Measurements from ENCODE around the gene ZNF436. TPM values are rescaled to one million over a fixed set of nuclear protein-coding genes. Genes with fewer than 3 reads are reported as not detected.

Gene ZNF436
- total RNA-seq, 1 experiment from 2014 or later = 0.52 TPM

GRCh38 chr1:23370709-23371584, 1.3 kb upstream of the ZNF436 start:
- Mint-ChIP-seq H3K27ac (no peak overlapping the region), H3K4me1 (peaks cover 32 to 40% of the 10 kb centered on the region in 2 experiments), H3K36me3 (ENCODE audit: insufficient read depth in 1 of 3, low read depth in 3 of 3) (no peaks in the 10 kb centered on the region; a peak in 2 of 7 replicates), H3K9me3 (peaks cover 8 to 13% of the 10 kb centered on the region in 2 experiments; a peak in 3 of 5 replicates), H3K27me3 (ENCODE audit: low read depth) (peaks cover 25% of the 10 kb centered on the region), H3K4me3 (peak overlapping the region in 1 of 2 experiments; percentile 47; a peak in 2 of 5 replicates)
- Histone ChIP-seq H3K23ac (ENCODE audit: insufficient read length, low read depth, low read length) (no peak overlapping the region), H3K9me3 (ENCODE audit: control insufficient read depth, low read depth, low read length) (no peaks in the 10 kb centered on the region), H3K27ac (ENCODE audit: insufficient read length, low read depth, low read length) (no peak overlapping the region), H4K20me1 (ENCODE audit: control insufficient read depth, insufficient read depth, insufficient read length) (peaks cover 3% of the 10 kb centered on the region), H3K14ac (ENCODE audit: insufficient read depth, low read length) (no peak overlapping the region), H3K4ac (ENCODE audit: low read depth, low read length) (no peak overlapping the region), H3K56ac (ENCODE audit: insufficient read length, low read depth, low read length) (no peak overlapping the region), H3K9ac (ENCODE audit: extremely low read depth, insufficient read length, low read length) (no peak overlapping the region), H3K79me1 (ENCODE audit: insufficient read depth, low read depth, low read length, poor library complexity, severe bottlenecking) (no peaks in the 10 kb centered on the region), H3K18ac (ENCODE audit: insufficient read length, low read depth, low read length) (no peak overlapping the region), H3K23me2 (ENCODE audit: insufficient read length, low read depth, low read length, poor library complexity, severe bottlenecking) (peaks cover 5% of the 10 kb centered on the region), H3T11ph (ENCODE audit: low read length) (no peak overlapping the region), H2BK5ac (ENCODE audit: insufficient read length, low read length) (no peak overlapping the region), H2AFZ (ENCODE audit: low read length) (no peak overlapping the region), H2AK5ac (ENCODE audit: insufficient read length, low read length) (no peak overlapping the region), H3K79me2 (ENCODE audit: insufficient read depth, low read length) (no peaks in the 10 kb centered on the region), H4K8ac (replicated peaks; ENCODE audit: insufficient read length, low read depth, low read length) (no peak overlapping the region), H2BK120ac (ENCODE audit: low read depth, low read length, poor library complexity, severe bottlenecking) (no peak overlapping the region), H2BK12ac (ENCODE audit: insufficient read length, low read depth, low read length) (no peak overlapping the region), H2BK15ac (ENCODE audit: low read depth, low read length) (no peak overlapping the region), H3K4me1 (ENCODE audit: insufficient read depth, low read length) (no peaks in the 10 kb centered on the region; the same call in 1 of the 2 replicates), H4K91ac (ENCODE audit: insufficient read length, low read depth, low read length) (no peak overlapping the region), H2BK20ac (ENCODE audit: low read depth, low read length, poor library complexity, severe bottlenecking) (no peak overlapping the region), H3K27me3 (ENCODE audit: insufficient read depth, low read length) (peaks cover 72% of the 10 kb centered on the region), H4K5ac (ENCODE audit: insufficient read length, low read depth, low read length) (no peak overlapping the region), H3K4me2 (ENCODE audit: insufficient read depth, insufficient read length, low read length) (no peak overlapping the region)
- no CpG with 5 or more reads among the region's 13 CpGs for WGBS (ENCODE audit: extremely low coverage, insufficient read length, low lambda C conversion rate)
- TF ChIP-seq CTCF (conservative IDR thresholded peaks at IDR 0.05) = peak; percentile 56
- peak; percentile 82 for DNase-seq

Measured in H9 (cell line).